Fibroblast of mammary gland (primary cell): ENCODE results near the gene UBE2I.

Experiments
- DNase-seq: peaks from one replicate; pipeline ENCODE4 v3.0.0-alpha.2; 2010; ENCODE audit warnings: low read depth
- H3K4me3 ChIP-seq: 2 replicates; pipeline ENCODE4 v1.5.1; 2011; ENCODE audit warnings: low read depth, mild to moderate bottlenecking, low read length, moderate library complexity; ENCODE audit not compliant: control insufficient read depth
- CTCF ChIP-seq: conservative IDR thresholded peaks from 2 replicates; pipeline ENCODE4 v1.5.1; 2011; ENCODE audit warnings: low read depth, low read length, inconsistent platforms; ENCODE audit not compliant: control insufficient read depth, insufficient read depth

The UBE2I gene

GRCh38 chr16:1277617-1278282 is 31.7 kb upstream of the UBE2I start:
- DNase-seq: no peak

DNA sequence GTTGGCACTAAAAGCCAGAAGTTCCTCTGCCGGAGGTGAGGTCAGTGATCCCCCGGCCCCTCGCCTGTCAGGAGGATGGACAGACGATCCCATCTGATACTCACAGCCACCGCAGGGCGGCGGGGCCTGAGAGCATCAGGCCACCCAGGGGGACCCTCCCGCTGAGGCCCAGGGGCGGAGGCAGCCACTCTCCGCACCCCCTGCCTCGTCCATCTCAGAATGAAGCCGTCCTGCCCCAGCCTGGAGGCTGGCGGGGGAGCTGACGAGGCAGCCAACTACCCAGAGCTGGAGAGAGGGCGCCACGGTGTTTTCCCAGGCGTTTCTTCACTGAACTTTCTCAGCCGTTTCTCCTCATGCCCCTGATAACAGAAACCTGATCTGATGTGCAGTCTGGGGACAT is 31.0 kb upstream of the UBE2I start:
- no peak overlapping the region for H3K4me3 ChIP-seq
- no peak for DNase-seq
- TF ChIP-seq CTCF: no peak

More at GRCh38 chr16:1277617-1278282, 31.7 kb upstream of the UBE2I start:
- no peak for TF ChIP-seq CTCF
- H3K4me3 ChIP-seq: no peak overlapping the region

DNA sequence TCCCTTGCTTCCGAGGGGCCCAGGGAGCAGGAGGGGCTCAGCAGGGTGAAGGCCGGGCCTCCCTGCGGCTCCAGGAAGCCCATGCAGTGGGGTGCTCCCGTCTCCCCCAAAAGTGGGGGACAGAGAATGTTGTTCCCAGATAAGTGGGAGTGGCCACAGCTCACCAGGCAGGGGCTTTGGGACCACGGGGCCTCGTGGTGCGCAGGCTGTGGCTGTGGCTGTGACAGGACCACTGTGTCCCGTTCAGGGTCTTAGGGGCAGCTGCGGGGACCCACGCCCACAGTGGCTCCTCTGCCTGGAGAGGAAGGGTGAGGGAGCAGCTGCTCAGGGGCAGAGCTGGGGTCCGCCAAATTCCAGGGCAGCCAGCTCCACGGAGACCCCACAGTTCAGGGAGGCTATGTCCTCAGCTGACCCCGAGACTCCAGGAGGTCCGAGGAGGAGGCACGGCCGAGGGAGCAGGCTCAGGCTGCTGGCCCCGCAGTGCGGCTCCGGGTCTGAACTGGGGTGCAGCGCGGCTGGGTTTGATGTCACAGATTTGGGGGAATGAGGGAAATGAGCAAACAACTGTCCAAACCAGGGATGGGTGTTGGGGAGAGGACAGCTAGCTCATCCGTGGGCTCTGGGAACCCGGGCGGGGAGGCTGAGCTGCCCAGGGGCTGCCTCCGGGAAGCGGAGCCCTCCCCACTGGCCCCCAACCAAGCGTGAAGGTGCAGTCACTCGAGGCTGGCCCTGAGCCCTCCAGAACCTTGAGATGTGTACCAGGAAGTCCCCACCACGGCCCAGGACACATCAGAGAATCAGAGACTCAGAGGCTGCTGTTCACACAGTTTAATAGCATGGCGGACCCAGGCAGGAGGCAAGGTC is 30.1 kb upstream of the UBE2I start:
- H3K4me3 ChIP-seq: no peak overlapping the region
- no peak for TF ChIP-seq CTCF
- DNase-seq: no peak

- DNase-seq: no peak
- TF ChIP-seq CTCF: no peak
- no peak overlapping the region for H3K4me3 ChIP-seq
Observed at GRCh38 chr16:1279945-1280589, 29.4 kb upstream of the UBE2I start.

GRCh38 chr16:1280783-1281182 is 28.7 kb upstream of the UBE2I start:
- no peak for TF ChIP-seq CTCF
- no peak for DNase-seq
- no peak overlapping the region for H3K4me3 ChIP-seq

DNA sequence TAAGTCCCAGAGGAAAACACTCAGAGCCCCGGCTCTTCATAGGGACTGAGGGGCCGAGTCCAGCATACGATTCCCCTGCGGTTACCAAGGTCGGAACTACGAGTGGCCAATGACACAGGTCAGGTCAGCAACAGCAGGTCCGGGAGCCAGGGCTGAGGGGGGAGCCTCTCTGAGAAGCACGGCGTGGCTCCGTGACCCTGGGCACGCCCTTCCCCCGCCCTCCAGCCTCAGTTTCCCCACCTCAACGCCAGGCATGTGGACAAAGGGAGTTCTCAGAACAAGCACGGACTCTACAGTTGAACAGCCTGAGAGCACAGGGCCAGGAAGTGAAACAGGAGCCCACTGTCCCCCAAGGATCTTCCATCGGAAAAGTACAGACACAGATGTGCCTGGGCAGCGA is 27.9 kb upstream of the UBE2I start:
- TF ChIP-seq CTCF: no peak
- H3K4me3 ChIP-seq: no peak overlapping the region
- no peak for DNase-seq
